ENCODE data around the gene VCAN. TPM values are rescaled to one million over a fixed set of nuclear protein-coding genes. Genes with fewer than 3 reads are reported as not detected.

Gene VCAN
- total RNA-seq, result 100 to 1,000 TPM in 1 of 4 donors, 10 to 100 TPM in 3; 66.9 to 117 (median 71.6) TPM

DNA sequence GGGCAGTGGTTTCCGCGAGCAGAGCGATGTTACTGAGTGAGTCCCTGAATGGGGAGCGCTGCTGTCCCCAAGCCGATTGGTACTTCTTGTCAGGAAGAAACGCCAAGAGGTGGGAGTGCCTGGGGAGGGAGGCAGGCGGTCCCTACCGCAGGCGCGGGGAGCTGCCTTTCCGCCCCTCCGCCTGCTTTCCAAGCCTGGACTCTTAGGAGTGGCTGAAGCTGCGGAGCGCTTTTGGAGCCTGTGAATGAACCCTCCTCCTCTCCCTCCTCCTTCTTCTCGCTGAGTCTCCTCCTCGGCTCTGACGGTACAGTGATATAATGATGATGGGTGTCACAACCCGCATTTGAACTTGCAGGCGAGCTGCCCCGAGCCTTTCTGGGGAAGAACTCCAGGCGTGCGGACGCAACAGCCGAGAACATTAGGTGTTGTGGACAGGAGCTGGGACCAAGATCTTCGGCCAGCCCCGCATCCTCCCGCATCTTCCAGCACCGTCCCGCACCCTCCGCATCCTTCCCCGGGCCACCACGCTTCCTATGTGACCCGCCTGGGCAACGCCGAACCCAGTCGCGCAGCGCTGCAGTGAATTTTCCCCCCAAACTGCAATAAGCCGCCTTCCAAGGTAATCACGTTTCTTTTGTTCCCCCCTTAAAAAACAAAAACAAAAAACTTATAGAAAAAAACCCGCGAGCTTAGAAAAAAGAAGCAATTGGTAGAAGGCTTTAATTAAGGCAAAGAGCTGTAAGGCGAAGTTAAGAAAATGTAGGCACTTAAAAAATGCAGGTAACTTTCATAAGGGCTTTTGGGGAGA is at the start of gene VCAN:
TSS of gene VCAN (plus strand) at position 340 of the 808 bp plus-strand sequence. CDS start 11,775 bp downstream, outside the sequence.
- intact Hi-C loops (cut with DNase I), result loop anchor here (5.0 kb wide), 1 partner anchor 829 kb away; no protein-coding TSS in a partner anchor
- WGBS, result 1% methylated on average over 22 of the region's 43 CpGs
- Histone ChIP-seq H3K4me1 (peaks cover 27 to 46% (median 41%) of the 10 kb centered on the region in 4 donors), H3K9me3 (no peaks in the 10 kb centered on the region), H3K27ac (replicated peaks in 1 of 4) (peak within 1 kb of the TSS; percentile 66 to 78 (median 70)), H3K36me3 (no peaks in the 10 kb centered on the region), H3K4me3 (peak within 1 kb of the TSS; percentile 51 to 58 (median 54)), H3K27me3 (peaks cover 0 to 74% (median 23%) of the 10 kb centered on the region in 4 donors)
- DNase-seq (ENCODE audit: extremely low spot score), result peak; percentile 95
- peak; percentile 27 for TF ChIP-seq POLR2A (IDR thresholded peaks at IDR 0.05; ENCODE audit: low read depth)
- TF ChIP-seq EP300 (IDR thresholded peaks at IDR 0.05), result no peak
- TF ChIP-seq POLR2AphosphoS5 (IDR thresholded peaks at IDR 0.05), result peak; percentile 68 to 79

GRCh38 chr5:83422284-83422683 is 49.3 kb upstream of the VCAN start:
- Histone ChIP-seq H3K27ac (replicated peaks in 1 of 4) (no peak overlapping the region), H3K4me1 (no peaks in the 10 kb centered on the region), H3K27me3 (no peaks in the 10 kb centered on the region), H3K4me3 (no peak overlapping the region), H3K36me3 (no peaks in the 10 kb centered on the region), H3K9me3 (no peaks in the 10 kb centered on the region)
- DNase-seq (ENCODE audit: extremely low spot score), result no peak
- TF ChIP-seq POLR2AphosphoS5 (IDR thresholded peaks at IDR 0.05) (no peak), POLR2A (IDR thresholded peaks at IDR 0.05; ENCODE audit: low read depth) (no peak), EP300 (IDR thresholded peaks at IDR 0.05) (no peak), CTCF (IDR thresholded peaks at IDR 0.05) (no peak)
- intact Hi-C loops (cut with DNase I), result no loop called here
- WGBS, result 100% methylated on average over 1 of the region's 1 CpG

DNA sequence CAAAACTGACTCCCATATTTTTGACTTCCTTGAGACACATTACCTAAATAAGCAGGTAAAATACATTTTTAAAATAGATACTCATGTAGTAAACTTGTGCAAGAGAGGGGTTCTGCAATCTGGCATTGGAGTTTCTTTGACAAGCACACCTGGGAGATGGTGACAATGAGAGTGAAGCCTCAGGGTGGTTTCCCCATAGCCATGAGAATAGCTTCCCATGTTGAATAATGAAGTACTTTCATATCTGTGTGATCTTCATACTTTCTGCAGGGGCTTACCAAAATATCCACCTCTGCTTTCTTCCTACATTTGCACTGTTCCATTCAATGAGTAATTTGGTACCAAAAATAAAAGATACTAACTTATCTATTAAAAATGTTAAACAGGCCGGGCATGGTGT is 44.7 kb upstream of the VCAN start:
- 92% methylated on average over 1 of the region's 1 CpG for WGBS
- Histone ChIP-seq H3K27ac (replicated peaks in 1 of 4) (no peak overlapping the region), H3K4me3 (no peak overlapping the region), H3K4me1 (no peaks in the 10 kb centered on the region), H3K36me3 (no peaks in the 10 kb centered on the region), H3K27me3 (no peaks in the 10 kb centered on the region), H3K9me3 (no peaks in the 10 kb centered on the region)
- intact Hi-C loops (cut with DNase I), result no loop called here
- no peak for DNase-seq (ENCODE audit: extremely low spot score)
- TF ChIP-seq CTCF (IDR thresholded peaks at IDR 0.05), result no peak
- no peak for TF ChIP-seq POLR2A (IDR thresholded peaks at IDR 0.05; ENCODE audit: low read depth)
- no peak for TF ChIP-seq POLR2AphosphoS5 (IDR thresholded peaks at IDR 0.05)
- no peak for TF ChIP-seq EP300 (IDR thresholded peaks at IDR 0.05)

DNA sequence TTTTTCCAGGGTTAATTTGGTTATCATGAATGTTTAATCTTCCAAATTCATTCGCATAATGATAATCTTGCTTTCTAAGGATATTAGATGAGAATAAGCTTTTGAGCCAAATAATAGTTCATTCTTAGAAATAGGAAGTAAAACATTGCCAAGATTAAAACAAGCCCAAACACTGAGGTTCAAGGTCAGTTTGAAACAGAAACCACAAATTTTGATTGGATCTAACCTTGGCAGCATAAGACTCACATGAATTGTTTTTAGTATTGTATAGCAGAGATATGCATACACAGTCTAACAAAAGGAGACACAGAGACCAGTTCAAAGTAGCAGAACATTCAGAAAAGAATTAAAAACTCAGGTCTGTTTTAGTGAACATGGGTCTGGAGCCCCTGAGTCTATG is 43.4 kb upstream of the VCAN start:
- TF ChIP-seq POLR2A (IDR thresholded peaks at IDR 0.05; ENCODE audit: low read depth), result no peak
- TF ChIP-seq EP300 (IDR thresholded peaks at IDR 0.05), result no peak
- TF ChIP-seq POLR2AphosphoS5 (IDR thresholded peaks at IDR 0.05), result no peak

GRCh38 chr5:83428890-83429289 is 42.7 kb upstream of the VCAN start:
- 93% methylated on average over 6 of the region's 6 CpGs for WGBS
- TF ChIP-seq POLR2AphosphoS5 (IDR thresholded peaks at IDR 0.05) (no peak), POLR2A (IDR thresholded peaks at IDR 0.05; ENCODE audit: low read depth) (no peak), EP300 (IDR thresholded peaks at IDR 0.05) (no peak), CTCF (IDR thresholded peaks at IDR 0.05) (no peak)
- Histone ChIP-seq H3K4me3 (no peak overlapping the region), H3K9me3 (no peaks in the 10 kb centered on the region), H3K4me1 (no peaks in the 10 kb centered on the region), H3K36me3 (no peaks in the 10 kb centered on the region), H3K27ac (replicated peaks in 1 of 4) (no peak overlapping the region), H3K27me3 (no peaks in the 10 kb centered on the region)
- no peak for DNase-seq (ENCODE audit: extremely low spot score)
- intact Hi-C loops (cut with DNase I), result no loop called here

More for the DNA sequence above, 43.4 kb upstream of the VCAN start:
- no peaks in the 10 kb centered on the region for H3K4me1 ChIP-seq
- WGBS, result 90% methylated on average over 1 of the region's 1 CpG
- DNase-seq (ENCODE audit: extremely low spot score), result no peak
- H3K27me3 ChIP-seq, result no peaks in the 10 kb centered on the region
- H3K27ac ChIP-seq (replicated peaks in 1 of 4), result no peak overlapping the region
- H3K9me3 ChIP-seq, result no peaks in the 10 kb centered on the region
- intact Hi-C loops (cut with DNase I), result no loop called here
- H3K4me3 ChIP-seq, result no peak overlapping the region
- no peaks in the 10 kb centered on the region for H3K36me3 ChIP-seq
